GM19328 (cell line): ENCODE results near the gene FOXJ3.

Experiments used
- ATAC-seq: cut with Tn5 transposase; IDR thresholded peaks from one replicate; pipeline ENCODE4 v1.9.1; 2021; ENCODE audit warnings: mild to moderate bottlenecking, moderate library complexity; ENCODE audit not compliant: unreplicated experiment

Gene FOXJ3

GRCh38 chr1:42127767-42128166, 207.3 kb downstream of the FOXJ3 start:
- ATAC-seq = no peak
